GM12878 (cell line): ENCODE data around the gene STARD5. TPM values are rescaled to one million over a fixed set of nuclear protein-coding genes. Genes with fewer than 3 reads are reported as not detected.
A peak's percentile ranks its signal among the peaks of the same experiment; 100 is the strongest.

Source experiments
- ATAC-seq: fragments of 200-7000 bp; cut with Tn5 transposase; 3 replicates; pipeline ENCODE4 v1.9.1; 2020; ENCODE audit warnings: mild to moderate bottlenecking, moderate library complexity
- BruUV-seq: library from RNA; stranded (reverse); fragments of 400-500 nt; replicated peaks from 2 replicates; lab custom pipeline; 2021; lab: Mats Ljungman, UMichigan
- CTCF ChIA-PET: fragments of 300-600 bp; sonication (Branson Sonifier 250); formaldehyde crosslinking; extraction: SDS; loops from one replicate; lab custom pipeline; 2021; ENCODE audit warnings: inconsistent platforms; lab: Yijun Ruan, JAX
- POLR2A ChIA-PET: fragments of 350-600 bp; formaldehyde crosslinking; extraction: SDS; loops from one replicate; lab custom pipeline; 2021; ENCODE audit warnings: inconsistent platforms; lab: Charles Lee
- RAD21 ChIA-PET: fragments of 300-600 bp; sonication (Branson Sonifier 250); formaldehyde crosslinking; loops from one replicate; lab custom pipeline; 2023; ENCODE audit warnings: antibody characterized with exemption; ENCODE audit not compliant: unreplicated experiment; lab: Charles Lee
- SMC1A ChIA-PET: fragments of 300-600 bp; sonication (Branson Sonifier 250); formaldehyde crosslinking; loops from one replicate; lab custom pipeline; 2023; ENCODE audit not compliant: unreplicated experiment, uncharacterized antibody; lab: Charles Lee
- DNase-seq: peaks from one replicate; pipeline ENCODE4 v3.0.0-alpha.2; 2011; ENCODE audit warnings: low read depth, low spot score
- FAIRE-seq: peaks from 3 replicates; lab custom pipeline; 2011; peaks lifted over from hg19 to GRCh38; lab: Jason Lieb, UNC
- H2AFZ ChIP-seq: 2 replicates; pipeline ENCODE4 v1.6.0; 2011; ENCODE audit warnings: low read depth, low read length, control low read depth; ENCODE audit not compliant: control insufficient read depth
- H3K27ac ChIP-seq: 2 replicates; pipeline ENCODE4 v1.5.1; 2011; ENCODE audit warnings: control low read depth; ENCODE audit not compliant: control insufficient read depth, insufficient read depth
- H3K27me3 ChIP-seq, 2 experiments: replicated peaks in 1 of 2; 2 replicates each; pipeline versions ENCODE4 v1.6.0 to v1.6.1; 2011; ENCODE audit warnings: low read length in 1 of 2; ENCODE audit not compliant: control insufficient read depth in 2 of 2, insufficient read depth in 2 of 2
- H3K36me3 ChIP-seq, 2 experiments: 2 replicates each; pipeline ENCODE4 v1.5.1; 2011; ENCODE audit warnings: low read length in 1 of 2; ENCODE audit not compliant: control insufficient read depth in 2 of 2, insufficient read depth in 2 of 2
- H3K4me1 ChIP-seq: 2 replicates; pipeline ENCODE4 v1.6.1; 2011; ENCODE audit warnings: mild to moderate bottlenecking, low read length, moderate library complexity, mixed read lengths; ENCODE audit not compliant: control insufficient read depth, insufficient read depth
- H3K4me2 ChIP-seq: 2 replicates; pipeline ENCODE4 v1.6.0; 2011; ENCODE audit warnings: control low read depth; ENCODE audit not compliant: control insufficient read depth, insufficient read depth
- H3K4me3 ChIP-seq: fragments of 200-600 bp; sonication (generic); 2 replicates; pipeline ENCODE4 v1.5.1; 2016
- H3K79me2 ChIP-seq: 2 replicates; pipeline ENCODE4 v1.6.0; 2011; ENCODE audit warnings: low read length; ENCODE audit not compliant: control insufficient read depth, insufficient read depth
- H3K9ac ChIP-seq: 2 replicates; pipeline ENCODE4 v1.8.0; 2011; ENCODE audit warnings: low read length, control low read depth, mixed read lengths; ENCODE audit not compliant: control insufficient read depth, insufficient read depth
- H3K9me3 ChIP-seq: replicated peaks from 3 replicates; pipeline ENCODE4 v1.5.1; 2011; ENCODE audit warnings: mild to moderate bottlenecking, low read length; ENCODE audit not compliant: control insufficient read depth, insufficient read depth
- H4K20me1 ChIP-seq: 2 replicates; pipeline ENCODE4 v1.6.0; 2011; ENCODE audit not compliant: control insufficient read depth, insufficient read depth
- BHLHE40 ChIP-seq, 2 experiments: fragments of 450-650 bp in 1 of 2; IDR thresholded peaks; 2 replicates each; pipeline ENCODE4 v1.6.1; 2011 to 2017; ENCODE audit warnings: low read depth in 2 of 2, borderline replicate concordance in 1 of 2, improper control_type of control experiment in 1 of 2, low read length in 1 of 2, mild to moderate bottlenecking in 1 of 2
- FOS ChIP-seq: IDR thresholded peaks from 3 replicates; pipeline ENCODE4 v1.6.1; 2011; ENCODE audit warnings: borderline replicate concordance; ENCODE audit not compliant: insufficient read length; ENCODE audit errors: extremely low read depth
- HCFC1 ChIP-seq: fragments of 150-350 bp; IDR thresholded peaks from 2 replicates; pipeline ENCODE4 v1.6.1; 2014; ENCODE audit warnings: low read length
- IKZF1 ChIP-seq: fragments of 450-650 bp; conservative IDR thresholded peaks from 2 replicates; pipeline ENCODE4 v1.6.1; 2017; ENCODE audit warnings: antibody characterized with exemption, mild to moderate bottlenecking
- NFXL1 ChIP-seq: fragments of 450-650 bp; IDR thresholded peaks from 2 replicates; pipeline ENCODE4 v1.6.1; 2017; ENCODE audit warnings: antibody characterized with exemption, mild to moderate bottlenecking, borderline replicate concordance
- POLR2AphosphoS2 ChIP-seq: IDR thresholded peaks from 2 replicates; pipeline ENCODE4 v1.6.1; 2011; ENCODE audit warnings: low read depth, mild to moderate bottlenecking, low read length, improper control_type of control experiment, moderate library complexity
- RUNX3 ChIP-seq: IDR thresholded peaks from 2 replicates; pipeline ENCODE4 v1.6.1; 2012; ENCODE audit warnings: low read length, inconsistent platforms
- SP1 ChIP-seq: IDR thresholded peaks from one replicate; pipeline ENCODE4 v1.6.1; 2011; ENCODE audit warnings: low read depth, low read length
- SPI1 ChIP-seq: IDR thresholded peaks from 2 replicates; pipeline ENCODE4 v1.6.1; 2011; ENCODE audit warnings: low read depth, mild to moderate bottlenecking, low read length, moderate library complexity, borderline replicate concordance; ENCODE audit not compliant: insufficient read depth
- WGBS: methylation state at CpG from one replicate; pipeline ENCODE4 v1.1.6; 2016; ENCODE audit warnings: low lambda C conversion rate; ENCODE audit not compliant: insufficient replicate concordance, insufficient coverage; ENCODE audit errors: missing lambda C conversion rate; 5-methylcytosine and 5-hydroxymethylcytosine counted together
- in situ Hi-C: fragments of 300-500 bp; cut with MboI; formaldehyde crosslinking; loops from 9 replicates; pipeline ENCODE4 v1.14.3; 2018; ENCODE audit warnings: mixed read lengths
- intact Hi-C: fragments of 100-400 bp; cut with micrococcal nuclease; formaldehyde crosslinking; loops from one replicate; pipeline ENCODE4 v1.14.2; 2022; ENCODE audit not compliant: unreplicated experiment
- polyA plus RNA-seq, 11 experiments: library from polyadenylated mRNA; depleted of rRNA in 4 of 11; unstranded in 6 of 11; stranded (reverse) in 5 of 11; fragments of >200 nt; fragmentation: Nextera tagmentation in 4 of 11; fragmentation: Illumina TruSeq in 1 of 11; extraction: Ambion mirVana in 4 of 11; extraction: Trizol in 1 of 11; gene quantifications; 1 replicate in 1 of 11; 2 replicates in 10 of 11; pipeline versions ENCODE4 v1.2.1 to v1.2.3, GENCODE V29; 2011 to 2016; ENCODE audit warnings: inconsistent platforms in 2 of 11, missing spikeins in 2 of 11, low read depth in 1 of 11
- total RNA-seq, 4 experiments: library from RNA; depleted of rRNA in 3 of 4; stranded (reverse); fragments of >200 nt in 3 of 4; fragmentation: Illumina TruSeq in 1 of 4; extraction: Trizol in 1 of 4; gene quantifications; 2 replicates each; pipeline versions ENCODE4 v1.2.1 to v1.2.3, GENCODE V29; 2013 to 2021
- TF ChIP-seq, protein P1 (sequence below): fragments of 450-650 bp; IDR thresholded peaks from 2 replicates; pipeline ENCODE4 v1.6.1; 2016; ENCODE audit warnings: mild to moderate bottlenecking
- TF ChIP-seq, protein P2 (sequence below): fragments of 450-650 bp; conservative IDR thresholded peaks from 2 replicates; pipeline ENCODE4 v1.6.1; 2017; ENCODE audit warnings: mild to moderate bottlenecking, moderate library complexity

The STARD5 gene
- total and polyA plus RNA-seq, 10 of the 15 experiments (the other 5 are each of a cell fraction or from before 2014, with no cell fraction given) = 2.3 to 9.4 (median 4.7) TPM

DNA sequence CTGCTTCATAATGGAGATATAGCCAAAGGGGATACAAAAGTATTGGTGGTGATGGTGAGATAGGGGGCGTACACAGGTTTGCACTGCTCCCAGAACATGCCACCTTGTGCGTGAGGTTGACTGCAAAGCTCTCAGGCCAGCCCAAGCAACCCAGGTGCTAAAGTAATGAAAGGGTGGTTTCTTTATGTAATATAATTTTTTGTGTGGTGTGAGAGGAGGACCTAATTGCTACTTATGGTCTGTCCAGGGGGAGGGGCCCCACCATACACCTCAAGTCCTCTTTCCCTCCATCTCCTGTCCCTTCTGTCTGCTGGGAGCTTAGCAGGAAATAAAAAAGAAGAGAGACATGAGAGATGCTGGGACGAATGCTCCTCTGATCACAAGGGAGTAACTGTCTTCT, 53.8 kb downstream of the STARD5 start:
- no peak for ATAC-seq
- Histone ChIP-seq H2AFZ (no peak overlapping the region), H3K36me3 (no peaks in the 10 kb centered on the region), H3K9me3 (no peaks in the 10 kb centered on the region), H3K79me2 (no peaks in the 10 kb centered on the region), H3K4me1 (peaks cover 22% of the 10 kb centered on the region), H3K4me3 (no peak overlapping the region), H3K9ac (no peak overlapping the region), H3K4me2 (no peak overlapping the region), H4K20me1 (no peaks in the 10 kb centered on the region), H3K27ac (no peak overlapping the region), H3K27me3 (no peaks in the 10 kb centered on the region)
- no peak for FAIRE-seq
- intact Hi-C loops = loop anchor here (10.0 kb wide), 1 partner anchor 205 kb away; no protein-coding TSS in a partner anchor
- ChIA-PET RAD21 (interaction anchor here (1.6 kb wide), 1 partner anchor 129 kb away, joined by 4 read pairs; no protein-coding TSS in a partner anchor), SMC1A (interaction anchor here (1.9 to 4.4 kb wide), 3 partner anchors 26 to 131 kb away, joined by 4 to 17 read pairs (median 13); no protein-coding TSS in a partner anchor), CTCF (interaction anchor here (6.8 to 9.1 kb wide), 3 partner anchors 66 to 159 kb away, joined by 142 to 438 read pairs (median 249); no protein-coding TSS in a partner anchor), POLR2A (no interaction called here)
- no peak for DNase-seq
- BruUV-seq = no TSS peak
- TF ChIP-seq HCFC1 (no peak), POLR2AphosphoS2 (no peak)
- WGBS = 1% methylated on average over 3 of the region's 3 CpGs
- in situ Hi-C loops = no loop called here

DNA sequence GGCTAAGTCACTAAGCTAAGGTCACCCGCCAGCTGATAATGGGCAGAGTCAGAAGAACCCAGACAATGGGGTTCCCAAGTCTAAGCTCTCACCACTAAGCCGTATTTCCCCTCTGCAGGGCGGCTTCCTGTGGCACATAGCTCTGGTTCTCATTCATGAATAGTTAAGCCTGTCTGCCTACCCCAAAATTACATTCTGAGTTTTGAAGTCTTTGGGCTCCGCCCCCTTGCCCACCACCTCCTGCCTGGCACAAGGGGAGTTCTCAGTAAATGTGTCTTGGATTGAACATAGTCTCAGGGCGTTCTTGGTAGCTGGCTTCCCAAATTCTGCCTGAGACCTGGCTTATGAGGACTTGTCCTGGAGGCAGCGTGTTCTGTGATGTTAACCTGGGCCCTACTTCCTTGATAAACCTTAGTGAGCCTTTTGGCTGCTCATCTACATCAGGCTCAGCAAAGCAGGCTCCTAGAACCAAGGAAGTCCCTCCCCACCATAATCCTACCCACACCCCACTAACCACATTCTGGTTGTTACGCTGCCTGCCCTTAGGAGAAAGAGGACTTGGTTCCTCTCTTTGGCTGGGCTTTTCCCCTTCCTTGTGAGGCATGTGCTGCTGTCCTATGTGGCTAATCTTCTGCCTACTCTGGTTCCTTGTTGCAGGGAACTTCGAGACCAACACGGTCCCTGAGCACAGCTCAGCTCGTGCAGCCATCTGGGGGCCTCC, 54.9 kb downstream of the STARD5 start:
- H3K4me3 ChIP-seq = no peak overlapping the region
- H3K79me2 ChIP-seq = no peaks in the 10 kb centered on the region
- H3K4me2 ChIP-seq = peak overlapping the region; percentile 13; the same call in 1 of the 2 replicates
- DNase-seq (no peak), ATAC-seq (no peak), FAIRE-seq (no peak)
- in situ Hi-C loops (loop anchor here (5.0 to 10.0 kb wide), 5 partner anchors 112 to 814 kb away; no protein-coding TSS in a partner anchor), intact Hi-C loops (loop anchor here (5.0 kb wide), 1 partner anchor 812 kb away; no protein-coding TSS in a partner anchor)
- POLR2A ChIA-PET = interaction anchor here (0.6 kb wide), 1 partner anchor 508 kb away, joined by 3 read pairs; no protein-coding TSS in a partner anchor
- peaks cover 22% of the 10 kb centered on the region for H3K4me1 ChIP-seq
- no peak overlapping the region for H2AFZ ChIP-seq
- no peaks in the 10 kb centered on the region for H4K20me1 ChIP-seq
- no TSS peak for BruUV-seq
- 38% methylated on average over 10 of the region's 10 CpGs for WGBS
- no peaks in the 10 kb centered on the region for H3K9me3 ChIP-seq
- no peak overlapping the region for H3K9ac ChIP-seq
- CTCF ChIA-PET = interaction anchor here (0.7 to 9.1 kb wide), 13 partner anchors 9 to 278 kb away, joined by 3 to 438 read pairs (median 3); no protein-coding TSS in a partner anchor
- SMC1A ChIA-PET = interaction anchor here (0.6 to 5.3 kb wide), 11 partner anchors 8 to 271 kb away, joined by 3 to 102 read pairs (median 4); no protein-coding TSS in a partner anchor
- RAD21 ChIA-PET = interaction anchor here (0.9 to 5.4 kb wide), 7 partner anchors 68 to 165 kb away, joined by 3 to 118 read pairs (median 4); no protein-coding TSS in a partner anchor
- H3K27me3 ChIP-seq = no peaks in the 10 kb centered on the region
- H3K27ac ChIP-seq = no peak overlapping the region
- no peaks in the 10 kb centered on the region for H3K36me3 ChIP-seq
- TF ChIP-seq SP1 (no peak), FOS (no peak), BHLHE40 (IDR thresholded peaks at IDR 0.05; ENCODE audit: borderline replicate concordance in 1 of 2, low read depth in 2 of 2, low read length in 1 of 2) (peak in 1 of 2 experiments; percentile 36; a peak in 1 of 4 replicates), RUNX3 (peak; percentile 56), NFXL1 (no peak), SPI1 (peak; percentile 43; the same call in 1 of the 2 replicates), IKZF1 (0 out of 2 replicates have a peak, but pooled peaks have one; percentile 22)
- TF ChIP-seq, protein P1, sequence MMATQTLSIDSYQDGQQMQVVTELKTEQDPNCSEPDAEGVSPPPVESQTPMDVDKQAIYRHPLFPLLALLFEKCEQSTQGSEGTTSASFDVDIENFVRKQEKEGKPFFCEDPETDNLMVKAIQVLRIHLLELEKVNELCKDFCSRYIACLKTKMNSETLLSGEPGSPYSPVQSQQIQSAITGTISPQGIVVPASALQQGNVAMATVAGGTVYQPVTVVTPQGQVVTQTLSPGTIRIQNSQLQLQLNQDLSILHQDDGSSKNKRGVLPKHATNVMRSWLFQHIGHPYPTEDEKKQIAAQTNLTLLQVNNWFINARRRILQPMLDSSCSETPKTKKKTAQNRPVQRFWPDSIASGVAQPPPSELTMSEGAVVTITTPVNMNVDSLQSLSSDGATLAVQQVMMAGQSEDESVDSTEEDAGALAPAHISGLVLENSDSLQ = no peak
- TF ChIP-seq, protein P2, sequence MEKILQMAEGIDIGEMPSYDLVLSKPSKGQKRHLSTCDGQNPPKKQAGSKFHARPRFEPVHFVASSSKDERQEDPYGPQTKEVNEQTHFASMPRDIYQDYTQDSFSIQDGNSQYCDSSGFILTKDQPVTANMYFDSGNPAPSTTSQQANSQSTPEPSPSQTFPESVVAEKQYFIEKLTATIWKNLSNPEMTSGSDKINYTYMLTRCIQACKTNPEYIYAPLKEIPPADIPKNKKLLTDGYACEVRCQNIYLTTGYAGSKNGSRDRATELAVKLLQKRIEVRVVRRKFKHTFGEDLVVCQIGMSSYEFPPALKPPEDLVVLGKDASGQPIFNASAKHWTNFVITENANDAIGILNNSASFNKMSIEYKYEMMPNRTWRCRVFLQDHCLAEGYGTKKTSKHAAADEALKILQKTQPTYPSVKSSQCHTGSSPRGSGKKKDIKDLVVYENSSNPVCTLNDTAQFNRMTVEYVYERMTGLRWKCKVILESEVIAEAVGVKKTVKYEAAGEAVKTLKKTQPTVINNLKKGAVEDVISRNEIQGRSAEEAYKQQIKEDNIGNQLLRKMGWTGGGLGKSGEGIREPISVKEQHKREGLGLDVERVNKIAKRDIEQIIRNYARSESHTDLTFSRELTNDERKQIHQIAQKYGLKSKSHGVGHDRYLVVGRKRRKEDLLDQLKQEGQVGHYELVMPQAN = no peak
